ENCODE results near the gene CNBD2. TPM values are rescaled to one million over a fixed set of nuclear protein-coding genes. Genes with fewer than 3 reads are reported as not detected.

Gene CNBD2
- total and polyA plus RNA-seq, 5 donors: 3.4 to 6.0 (median 3.8) TPM

DNA sequence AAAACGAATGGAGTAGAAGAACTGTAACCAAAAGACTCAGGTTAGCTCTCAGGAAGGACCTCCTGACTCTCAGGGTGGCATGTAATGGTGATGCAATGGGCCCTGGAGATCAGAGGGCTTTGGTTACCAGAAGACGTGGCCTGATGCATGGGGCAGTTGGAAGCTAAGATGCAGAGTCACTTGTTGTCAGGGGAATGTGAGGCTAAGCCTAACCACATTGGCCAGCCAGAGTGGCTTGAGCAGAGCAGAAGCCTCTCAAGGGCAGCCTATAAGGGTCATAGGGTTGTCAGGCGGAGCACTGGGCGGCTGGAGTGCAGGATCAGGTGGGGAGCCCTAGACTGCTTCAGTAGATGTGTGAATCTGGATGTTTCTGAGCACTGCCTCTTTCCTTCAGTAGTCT is 5.9 kb downstream of the CNBD2 start:
- H3K4me1 ChIP-seq (ENCODE audit: control insufficient read depth, insufficient read depth, low read length): no peaks in the 10 kb centered on the region
- WGBS: 82% methylated on average over 4 of the region's 4 CpGs
- DNase-seq (no peak), ATAC-seq (no peak)
- intact Hi-C loops (cut with DNase I): no loop called here
- no peaks in the 10 kb centered on the region for H3K9me3 ChIP-seq (ENCODE audit: control insufficient read depth, low read length)
- no peak overlapping the region for H3K27ac ChIP-seq (ENCODE audit: low read length)
- H3K27me3 ChIP-seq (ENCODE audit: control insufficient read depth, insufficient read depth): no peaks in the 10 kb centered on the region
- no peak overlapping the region for H3K4me3 ChIP-seq (ENCODE audit: low read length)

DNA sequence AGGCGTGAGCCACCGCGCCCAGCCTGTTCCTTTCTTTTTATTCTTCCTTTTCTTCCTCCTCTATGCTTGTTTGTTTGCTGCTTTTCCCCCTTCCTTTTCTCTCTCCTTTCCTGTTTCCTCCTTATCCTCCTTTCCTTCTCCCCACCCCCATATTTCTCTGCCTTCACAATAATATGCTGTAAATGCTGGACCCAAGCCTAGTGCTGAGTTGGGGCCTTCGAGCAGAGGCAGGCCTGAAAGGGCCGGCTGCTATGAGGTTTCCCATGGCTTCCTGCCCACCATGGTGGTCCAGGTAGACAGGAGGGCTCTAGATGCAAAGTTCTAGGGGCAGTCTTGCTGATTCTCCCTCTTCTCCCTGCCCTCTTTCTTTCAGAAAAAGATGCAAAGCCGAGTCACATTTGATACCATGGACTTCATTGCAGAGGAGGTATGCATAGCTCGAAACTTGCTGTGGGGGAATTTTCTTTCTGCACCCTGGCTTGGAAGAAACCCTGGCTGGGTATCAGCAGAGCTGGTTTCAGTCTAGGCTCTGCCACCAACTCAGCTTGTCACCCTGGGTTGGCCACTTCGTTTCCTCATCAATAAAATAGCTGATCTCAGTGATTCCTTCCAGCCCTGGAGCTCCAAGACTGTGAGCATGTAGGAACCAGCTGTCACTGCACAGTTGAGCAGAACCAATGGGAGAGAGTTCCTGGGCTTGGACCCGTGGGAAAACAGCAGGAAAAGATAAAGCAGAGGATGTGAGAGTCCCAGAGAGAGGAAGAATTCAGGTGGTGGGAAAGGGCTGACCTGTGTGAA is 7.4 kb downstream of the CNBD2 start:
- Histone ChIP-seq H3K4me1 (ENCODE audit: control insufficient read depth, insufficient read depth, low read length) (no peaks in the 10 kb centered on the region), H3K4me3 (ENCODE audit: low read length) (no peak overlapping the region), H3K27me3 (ENCODE audit: control insufficient read depth, insufficient read depth) (no peaks in the 10 kb centered on the region), H3K27ac (ENCODE audit: low read length) (no peak overlapping the region), H3K9me3 (ENCODE audit: control insufficient read depth, low read length) (no peaks in the 10 kb centered on the region)
- intact Hi-C loops (cut with DNase I): no loop called here
- DNase-seq (no peak), ATAC-seq (no peak)
- 64% methylated on average over 9 of the region's 9 CpGs for WGBS

DNA sequence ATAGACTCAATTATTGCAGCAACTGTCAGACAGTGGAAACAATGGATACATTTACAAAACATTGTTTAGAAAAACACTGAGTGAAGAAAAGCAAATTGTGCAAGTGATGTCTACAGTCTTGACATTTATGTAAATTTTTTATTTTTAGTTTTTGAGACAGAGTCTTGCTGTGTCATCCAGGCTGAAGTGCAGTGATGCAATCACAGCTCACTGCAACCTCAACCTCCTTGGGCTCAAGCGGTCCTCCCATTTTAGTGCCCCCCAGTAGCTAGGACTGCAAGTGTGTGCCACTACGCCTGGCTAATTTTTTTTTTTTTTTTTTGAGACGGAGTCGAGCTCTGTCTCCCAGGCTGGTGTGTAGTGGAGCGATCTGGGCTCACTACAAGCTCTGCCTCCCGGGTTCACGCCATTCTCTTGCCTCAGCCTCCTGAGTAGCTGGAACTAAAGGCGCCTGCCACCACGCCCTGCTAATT is 9.7 kb downstream of the CNBD2 start:
- ATAC-seq: no peak
- intact Hi-C loops (cut with DNase I): no loop called here
- DNase-seq: no peak
- H3K9me3 ChIP-seq (ENCODE audit: control insufficient read depth, low read length): no peaks in the 10 kb centered on the region
- 76% methylated on average over 9 of the region's 9 CpGs for WGBS
- H3K4me3 ChIP-seq (ENCODE audit: low read length): no peak overlapping the region
- H3K4me1 ChIP-seq (ENCODE audit: control insufficient read depth, insufficient read depth, low read length): no peaks in the 10 kb centered on the region
- no peak overlapping the region for H3K27ac ChIP-seq (ENCODE audit: low read length)
- no peaks in the 10 kb centered on the region for H3K27me3 ChIP-seq (ENCODE audit: control insufficient read depth, insufficient read depth)

DNA sequence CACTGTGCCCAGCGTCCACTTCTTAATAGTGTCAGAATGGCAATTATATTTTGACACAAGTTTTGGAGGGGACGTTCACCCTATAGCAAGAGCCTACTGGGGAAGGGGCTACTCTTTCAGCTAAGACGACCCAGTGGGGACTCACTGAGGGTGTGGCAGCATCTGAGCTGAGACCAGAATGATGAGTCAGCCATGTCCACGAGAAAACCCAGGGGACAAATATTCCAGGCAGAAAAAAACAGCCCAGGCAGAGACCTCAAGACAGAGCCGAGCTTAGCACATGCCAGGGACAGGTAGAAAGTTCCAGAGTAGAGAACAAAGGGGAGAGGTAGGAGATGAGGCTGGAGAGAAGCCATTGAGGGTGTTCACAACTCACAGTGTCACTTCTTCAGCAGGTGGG is 11.2 kb downstream of the CNBD2 start:
- 63% methylated on average over 5 of the region's 5 CpGs for WGBS
- intact Hi-C loops (cut with DNase I): no loop called here
- no peak overlapping the region for H3K4me3 ChIP-seq (ENCODE audit: low read length)
- no peaks in the 10 kb centered on the region for H3K4me1 ChIP-seq (ENCODE audit: control insufficient read depth, insufficient read depth, low read length)
- H3K9me3 ChIP-seq (ENCODE audit: control insufficient read depth, low read length): no peaks in the 10 kb centered on the region
- DNase-seq (no peak), ATAC-seq (no peak)
- no peak overlapping the region for H3K27ac ChIP-seq (ENCODE audit: low read length)
- H3K27me3 ChIP-seq (ENCODE audit: control insufficient read depth, insufficient read depth): no peaks in the 10 kb centered on the region

DNA sequence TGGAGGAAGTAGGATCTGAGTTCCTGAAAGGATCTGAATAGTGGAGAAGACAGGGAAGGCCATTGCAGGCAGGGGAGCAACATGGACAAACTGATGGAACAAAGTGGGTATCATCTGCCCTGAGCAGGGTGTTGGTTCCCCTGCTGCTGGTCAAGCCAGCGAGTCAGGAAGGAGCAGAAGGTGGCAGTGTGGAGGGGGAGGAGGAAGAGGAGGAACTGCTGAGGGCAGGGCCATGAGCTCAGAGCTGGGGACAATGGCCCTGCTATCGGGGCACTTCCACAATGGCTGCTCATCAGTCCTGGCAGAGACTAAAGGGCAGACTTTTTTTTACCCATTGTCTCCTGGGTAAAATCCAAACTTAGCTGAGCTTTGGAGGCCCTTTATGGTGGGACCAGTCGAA is 13.6 kb downstream of the CNBD2 start:
- Histone ChIP-seq H3K4me3 (ENCODE audit: low read length) (no peak overlapping the region), H3K4me1 (ENCODE audit: control insufficient read depth, insufficient read depth, low read length) (no peaks in the 10 kb centered on the region), H3K27me3 (ENCODE audit: control insufficient read depth, insufficient read depth) (no peaks in the 10 kb centered on the region), H3K27ac (ENCODE audit: low read length) (no peak overlapping the region), H3K9me3 (ENCODE audit: control insufficient read depth, low read length) (no peaks in the 10 kb centered on the region)
- ATAC-seq (no peak), DNase-seq (no peak)
- intact Hi-C loops (cut with DNase I): no loop called here
- WGBS: 66% methylated on average over 3 of the region's 3 CpGs

DNA sequence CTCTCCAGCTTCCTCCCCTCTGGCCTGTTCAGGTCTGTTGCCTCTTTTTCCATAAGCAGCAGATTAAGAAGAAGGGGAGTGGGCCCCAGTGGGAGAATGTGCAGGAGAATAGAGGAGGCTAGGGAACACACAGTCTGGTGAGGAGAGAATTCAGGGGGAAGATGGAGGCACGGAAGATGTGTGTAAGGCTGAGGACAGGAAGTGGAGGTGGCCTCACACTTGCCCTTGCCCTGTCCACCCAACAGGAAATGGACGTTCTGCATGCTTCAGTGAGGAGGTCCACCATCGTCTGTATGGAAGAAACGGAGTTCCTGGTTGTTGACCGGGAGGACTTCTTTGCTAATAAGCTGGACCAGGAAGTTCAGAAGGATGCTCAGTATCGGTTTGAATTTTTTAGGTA is 16.0 kb downstream of the CNBD2 start:
- intact Hi-C loops (cut with DNase I): no loop called here
- no peak overlapping the region for H3K4me3 ChIP-seq (ENCODE audit: low read length)
- H3K27ac ChIP-seq (ENCODE audit: low read length): no peak overlapping the region
- no peaks in the 10 kb centered on the region for H3K27me3 ChIP-seq (ENCODE audit: control insufficient read depth, insufficient read depth)
- H3K4me1 ChIP-seq (ENCODE audit: control insufficient read depth, insufficient read depth, low read length): no peaks in the 10 kb centered on the region
- ATAC-seq: no peak
- no peaks in the 10 kb centered on the region for H3K9me3 ChIP-seq (ENCODE audit: control insufficient read depth, low read length)
- 67% methylated on average over 6 of the region's 6 CpGs for WGBS
- no peak for DNase-seq

DNA sequence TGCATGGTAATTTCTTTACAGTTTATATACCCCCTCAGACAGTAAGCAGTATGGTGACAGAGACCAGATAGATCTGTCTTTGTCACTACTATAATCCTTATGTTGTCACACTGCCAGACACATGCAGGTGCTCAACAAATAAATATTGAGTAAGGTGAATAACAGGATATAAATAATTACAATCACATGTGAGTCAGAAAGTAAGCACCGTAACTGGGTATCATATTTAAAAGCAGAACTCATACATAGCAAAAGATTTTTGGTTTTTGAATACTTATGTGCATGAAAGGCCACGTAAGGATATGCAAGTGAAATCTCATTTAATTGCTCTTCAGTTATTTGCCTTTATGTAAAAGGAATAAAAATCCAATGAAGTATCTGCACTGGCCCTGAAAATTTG is 17.4 kb downstream of the CNBD2 start:
- no peak for DNase-seq
- Histone ChIP-seq H3K9me3 (ENCODE audit: control insufficient read depth, low read length) (no peaks in the 10 kb centered on the region), H3K4me1 (ENCODE audit: control insufficient read depth, insufficient read depth, low read length) (no peaks in the 10 kb centered on the region), H3K4me3 (ENCODE audit: low read length) (no peak overlapping the region), H3K27ac (ENCODE audit: low read length) (no peak overlapping the region), H3K27me3 (ENCODE audit: control insufficient read depth, insufficient read depth) (no peaks in the 10 kb centered on the region)
- ATAC-seq: no peak
- intact Hi-C loops (cut with DNase I): no loop called here
- WGBS: 81% methylated on average over 2 of the region's 2 CpGs

DNA sequence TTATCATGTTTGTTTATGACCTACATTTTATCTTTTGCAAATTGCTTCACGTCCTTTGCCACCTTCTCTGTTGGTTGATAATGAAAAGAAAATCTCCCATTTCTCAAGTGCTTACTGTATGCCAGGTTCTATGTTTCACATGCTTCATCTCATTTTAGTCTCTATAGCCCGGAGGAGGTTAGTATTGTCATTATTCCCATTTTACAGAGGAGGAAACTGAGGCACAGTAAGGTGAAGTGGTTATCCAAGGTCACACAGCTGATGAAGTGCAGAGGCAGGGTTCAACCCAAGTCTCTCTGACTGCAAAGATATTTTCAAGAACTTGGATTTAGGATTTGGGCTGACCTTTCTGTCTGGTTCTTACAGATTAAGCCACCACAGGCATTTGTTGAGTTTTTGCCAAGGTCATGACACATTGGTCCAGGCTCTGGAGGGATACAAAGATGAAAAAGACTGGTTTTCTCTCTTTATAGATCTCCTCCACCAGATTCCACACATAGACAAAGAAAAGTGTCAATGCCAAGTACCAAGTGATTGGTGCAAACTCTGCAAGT is 20.6 kb downstream of the CNBD2 start:
- H3K4me1 ChIP-seq (ENCODE audit: control insufficient read depth, insufficient read depth, low read length): no peaks in the 10 kb centered on the region
- H3K9me3 ChIP-seq (ENCODE audit: control insufficient read depth, low read length): no peaks in the 10 kb centered on the region
- ATAC-seq (no peak), DNase-seq (no peak)
- H3K4me3 ChIP-seq (ENCODE audit: low read length): no peak overlapping the region
- H3K27me3 ChIP-seq (ENCODE audit: control insufficient read depth, insufficient read depth): no peaks in the 10 kb centered on the region
- H3K27ac ChIP-seq (ENCODE audit: low read length): no peak overlapping the region
- 83% methylated on average over 2 of the region's 2 CpGs for WGBS
- intact Hi-C loops (cut with DNase I): no loop called here

DNA sequence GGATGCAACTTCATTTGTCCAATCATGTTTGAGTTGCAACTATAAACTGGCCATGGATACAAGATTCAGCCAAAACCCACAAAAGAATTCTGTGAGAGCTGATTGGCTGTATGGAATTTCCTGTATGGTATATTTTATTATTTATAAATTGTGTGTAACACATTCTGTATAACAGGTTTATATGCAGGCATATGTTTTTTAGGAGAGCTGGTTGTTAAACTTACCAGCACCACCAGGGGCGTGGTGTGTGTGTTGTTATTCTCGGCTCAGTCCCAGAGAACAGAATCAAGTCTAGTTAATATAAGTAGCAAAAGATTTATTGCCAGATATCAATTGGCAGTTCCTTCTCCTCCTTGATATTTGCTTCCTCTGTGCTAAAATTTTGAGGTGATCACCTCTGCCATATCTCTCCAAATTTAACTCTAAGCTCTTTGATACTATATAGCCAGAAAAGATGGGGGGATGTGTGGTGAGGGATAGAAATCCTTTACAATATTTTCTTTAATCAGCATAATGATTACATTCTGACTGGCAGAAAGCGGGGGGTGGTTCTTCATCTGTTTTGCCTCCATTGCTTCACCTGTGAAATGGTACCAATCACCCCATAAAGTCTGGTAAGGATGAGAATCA is 22.9 kb downstream of the CNBD2 start:
- intact Hi-C loops (cut with DNase I): loop anchor here in 2 of 4 donors (5.0 kb wide), 2 partner anchors 146 to 206 kb away; no protein-coding TSS in a partner anchor
- no peaks in the 10 kb centered on the region for H3K4me1 ChIP-seq (ENCODE audit: control insufficient read depth, insufficient read depth, low read length)
- H3K4me3 ChIP-seq (ENCODE audit: low read length): no peak overlapping the region
- no peaks in the 10 kb centered on the region for H3K9me3 ChIP-seq (ENCODE audit: control insufficient read depth, low read length)
- no peaks in the 10 kb centered on the region for H3K27me3 ChIP-seq (ENCODE audit: control insufficient read depth, insufficient read depth)
- DNase-seq (no peak), ATAC-seq (no peak)
- WGBS: 26% methylated on average over 3 of the region's 3 CpGs
- no peak overlapping the region for H3K27ac ChIP-seq (ENCODE audit: low read length)

DNA sequence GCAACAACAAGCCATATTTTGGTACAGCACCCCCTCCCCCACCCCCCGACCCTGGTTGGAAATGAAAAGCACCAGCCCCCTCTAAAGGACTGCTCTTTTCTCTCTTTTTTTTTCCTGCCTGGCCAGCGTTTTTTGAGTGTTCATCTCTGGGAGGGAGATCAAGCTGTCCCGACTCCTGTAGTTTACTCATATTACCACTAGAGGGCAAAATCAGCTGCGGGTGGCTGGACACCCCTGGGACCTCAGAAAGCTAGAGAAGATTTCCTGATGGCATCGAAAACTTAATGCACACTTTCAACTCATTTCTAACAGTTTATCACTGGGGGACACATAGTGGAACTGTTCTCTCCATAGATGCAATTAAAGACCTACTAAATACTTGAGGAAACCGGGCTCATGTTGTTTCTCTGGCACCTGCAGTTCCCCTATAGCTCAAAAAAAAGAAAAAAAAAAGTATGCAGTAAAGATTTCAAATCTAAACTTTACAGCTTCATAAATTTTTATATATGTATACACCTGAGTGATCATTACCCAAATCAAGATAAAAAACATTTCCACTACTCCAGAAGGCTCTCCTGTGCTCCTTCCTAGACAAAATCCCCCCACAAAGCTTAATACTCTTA is 24.4 kb downstream of the CNBD2 start:
- no peak for DNase-seq
- peak; percentile 74 to 78 for ATAC-seq
- H3K4me3 ChIP-seq (ENCODE audit: low read length): no peak overlapping the region
- 3% methylated on average over 6 of the region's 6 CpGs for WGBS
- no peaks in the 10 kb centered on the region for H3K4me1 ChIP-seq (ENCODE audit: control insufficient read depth, insufficient read depth, low read length)
- no peak overlapping the region for H3K27ac ChIP-seq (ENCODE audit: low read length)
- H3K9me3 ChIP-seq (ENCODE audit: control insufficient read depth, low read length): no peaks in the 10 kb centered on the region
- no peaks in the 10 kb centered on the region for H3K27me3 ChIP-seq (ENCODE audit: control insufficient read depth, insufficient read depth)
- intact Hi-C loops (cut with DNase I): loop anchor here in 3 of 4 donors (1.0 to 5.0 kb wide), 3 partner anchors 144 to 204 kb away; no protein-coding TSS in a partner anchor

DNA sequence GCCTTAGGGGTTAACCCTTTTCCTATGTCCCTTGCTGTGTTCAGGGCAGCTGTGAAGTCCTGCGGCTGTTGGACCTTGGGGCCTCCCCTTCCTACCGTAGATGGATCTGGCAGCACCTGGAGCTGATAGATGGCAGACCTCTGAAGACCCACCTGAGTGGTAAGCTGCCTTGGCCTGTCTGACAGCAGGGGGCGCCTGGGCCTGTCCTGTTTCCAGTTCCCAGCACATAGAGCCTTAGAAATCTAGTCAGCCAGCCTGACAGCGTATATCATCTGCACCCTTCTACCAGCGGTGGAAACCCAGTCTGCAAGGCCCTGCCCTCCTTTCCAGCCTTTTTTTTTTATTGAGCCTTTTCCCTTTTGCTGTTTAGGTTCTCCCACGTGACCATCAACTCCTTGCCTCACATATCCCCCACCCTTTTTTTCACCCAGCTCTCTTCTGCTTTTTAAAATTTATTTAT is 26.6 kb downstream of the CNBD2 start:
- ATAC-seq (peak; percentile 95 to 96), DNase-seq (peak; percentile 83 to 94 (median 92))
- Histone ChIP-seq H3K27me3 (ENCODE audit: control insufficient read depth, insufficient read depth) (no peaks in the 10 kb centered on the region), H3K27ac (ENCODE audit: low read length) (no peak overlapping the region), H3K4me1 (ENCODE audit: control insufficient read depth, insufficient read depth, low read length) (no peaks in the 10 kb centered on the region), H3K4me3 (ENCODE audit: low read length) (no peak overlapping the region), H3K9me3 (ENCODE audit: control insufficient read depth, low read length) (no peaks in the 10 kb centered on the region)
- intact Hi-C loops (cut with DNase I): loop anchor here in 3 of 4 donors (2.0 to 5.0 kb wide), 3 partner anchors 142 to 202 kb away; no protein-coding TSS in a partner anchor
- 5% methylated on average over 6 of the region's 6 CpGs for WGBS
